HepG2 (cell line): ENCODE data around the gene WWC2. TPM values are rescaled to one million over a fixed set of nuclear protein-coding genes. Genes with fewer than 3 reads are reported as not detected.

ENCODE experiments used
- ATAC-seq: fragments of 200-7000 bp; cut with Tn5 transposase; 3 replicates; pipeline ENCODE4 v1.9.1; 2020; ENCODE audit warnings: mild to moderate bottlenecking, moderate library complexity
- BruUV-seq: library from RNA; stranded (reverse); fragments of 400-500 nt; replicated peaks from 2 replicates; lab custom pipeline; 2021; lab: Mats Ljungman, UMichigan
- CTCF ChIA-PET: fragments of 300-600 bp; formaldehyde crosslinking; extraction: SDS; loops from one replicate; lab custom pipeline; 2021; ENCODE audit warnings: low total read pairs, inconsistent platforms, low intra/inter-chr PET ratio; lab: Yijun Ruan, JAX
- POLR2A ChIA-PET: fragments of 350-600 bp; sonication (Branson Sonifier 250); formaldehyde crosslinking; loops from one replicate; lab custom pipeline; 2020; ENCODE audit warnings: antibody characterized with exemption, inconsistent platforms; lab: Yijun Ruan, JAX
- DNase-seq: peaks from one replicate; pipeline ENCODE4 v3.0.0-alpha.2; 2015; ENCODE audit warnings: low spot score
- FAIRE-seq: peaks from 3 replicates; lab custom pipeline; 2011; peaks lifted over from hg19 to GRCh38; lab: Jason Lieb, UNC
- H2AFZ ChIP-seq: one replicate; pipeline ENCODE4 v1.6.1; 2011; ENCODE audit warnings: low read length, inconsistent platforms
- H3K27ac ChIP-seq: fragments of 300-600 bp; 3 replicates; pipeline ENCODE4 v1.8.0; 2011; ENCODE audit warnings: mixed run types, mild to moderate bottlenecking, mixed read lengths, low read length, inconsistent platforms; ENCODE audit not compliant: insufficient read depth; ENCODE audit errors: extremely low read length
- H3K27me3 ChIP-seq, 2 experiments: fragments of 200-600 bp in 1 of 2; 2 replicates in 1 of 2; 3 replicates in 1 of 2; pipeline versions ENCODE4 v1.6.0 to v1.8.0; 2011; ENCODE audit warnings: low read length in 2 of 2, mild to moderate bottlenecking in 2 of 2, moderate library complexity in 2 of 2, inconsistent platforms in 1 of 2; ENCODE audit not compliant: insufficient read depth in 2 of 2, control insufficient read depth in 1 of 2
- H3K36me3 ChIP-seq, 2 experiments: fragments of 200-600 bp in 1 of 2; replicated peaks in 1 of 2; 2 replicates in 1 of 2; 3 replicates in 1 of 2; pipeline versions ENCODE4 v1.5.1 to v1.8.0; 2011; ENCODE audit warnings: low read length in 2 of 2, inconsistent platforms in 1 of 2; ENCODE audit not compliant: insufficient read depth in 2 of 2, control insufficient read depth in 1 of 2
- H3K4me1 ChIP-seq: 2 replicates; pipeline ENCODE4 v1.5.1; 2012; ENCODE audit warnings: low read length, inconsistent platforms; ENCODE audit not compliant: insufficient read depth
- H3K4me2 ChIP-seq: 2 replicates; pipeline ENCODE4 v1.6.0; 2011; ENCODE audit warnings: low read depth, low read length, inconsistent platforms
- H3K4me3 ChIP-seq, 3 experiments: fragments of 200-600 bp in 1 of 3; sonication (generic), shearing (Covaris generic) in 1 of 3; replicated peaks in 1 of 3; 2 replicates each; pipeline ENCODE4 v1.5.1; 2011 to 2016; ENCODE audit warnings: low read length in 3 of 3, inconsistent platforms in 2 of 3, low read depth in 2 of 3, mild to moderate bottlenecking in 2 of 3, control low read depth in 1 of 3, mixed read lengths in 1 of 3; ENCODE audit not compliant: insufficient read depth in 1 of 3
- H3K79me2 ChIP-seq: one replicate; pipeline ENCODE4 v1.6.1; 2011; ENCODE audit warnings: low read length, inconsistent platforms; ENCODE audit not compliant: insufficient read depth
- H3K9ac ChIP-seq: 2 replicates; pipeline ENCODE4 v1.6.0; 2011; ENCODE audit warnings: mild to moderate bottlenecking, low read depth, low read length, inconsistent platforms; ENCODE audit not compliant: insufficient read depth
- H3K9me3 ChIP-seq: 2 replicates; pipeline ENCODE4 v1.5.1; 2012; ENCODE audit warnings: mild to moderate bottlenecking, low read length
- H4K20me1 ChIP-seq: 2 replicates; pipeline ENCODE4 v1.6.0; 2011; ENCODE audit warnings: inconsistent platforms, mild to moderate bottlenecking, low read length, moderate library complexity; ENCODE audit not compliant: insufficient read depth
- E2F5 ChIP-seq: sonication (generic); formaldehyde crosslinking; conservative IDR thresholded peaks from 2 replicates; pipeline ENCODE4 v1.4.0; 2020; ENCODE audit warnings: missing genetic modification reagents
- GTF2F1 ChIP-seq: fragments of 150-350 bp; IDR thresholded peaks from 2 replicates; pipeline ENCODE4 v1.6.1; 2014; ENCODE audit warnings: low read length
- MAX ChIP-seq: IDR thresholded peaks from 2 replicates; pipeline ENCODE4 v1.6.1; 2012; ENCODE audit warnings: inconsistent platforms
- NFATC3 ChIP-seq: sonication (generic); formaldehyde crosslinking; IDR thresholded peaks from 2 replicates; pipeline ENCODE4 v1.5.1; 2020; ENCODE audit warnings: mild to moderate bottlenecking, missing genetic modification reagents
- NFYC ChIP-seq: IDR thresholded peaks from 2 replicates; pipeline ENCODE4 v1.6.1; 2016; ENCODE audit warnings: missing genetic modification reagents, missing compliant biosample characterization
- PAX8 ChIP-seq: sonication (generic); formaldehyde crosslinking; IDR thresholded peaks from 2 replicates; pipeline ENCODE4 v1.8.0; 2022; ENCODE audit warnings: mild to moderate bottlenecking, missing genetic modification reagents, borderline replicate concordance
- PLRG1 ChIP-seq: fragments of 450-650 bp; conservative IDR thresholded peaks from 2 replicates; pipeline ENCODE4 v1.6.1; 2016
- PPARG ChIP-seq: conservative IDR thresholded peaks from 2 replicates; pipeline ENCODE4 v1.6.1; 2016; ENCODE audit warnings: missing biosample characterization, missing genetic modification reagents
- PRDM10 ChIP-seq: sonication (generic); formaldehyde crosslinking; IDR thresholded peaks from 2 replicates; pipeline ENCODE4 v1.4.0; 2020; ENCODE audit warnings: low read depth, missing genetic modification reagents
- ZBTB3 ChIP-seq: sonication (generic); formaldehyde crosslinking; IDR thresholded peaks from 2 replicates; pipeline ENCODE4 v1.4.0; 2020; ENCODE audit warnings: low read depth, mild to moderate bottlenecking, moderate library complexity, missing genetic modification reagents, borderline replicate concordance
- ZBTB46 ChIP-seq: sonication (generic); formaldehyde crosslinking; IDR thresholded peaks from 2 replicates; pipeline ENCODE4 v1.4.0; 2020; ENCODE audit warnings: mild to moderate bottlenecking, missing genetic modification reagents, borderline replicate concordance
- ZNF180 ChIP-seq: sonication (generic); formaldehyde crosslinking; IDR thresholded peaks from 2 replicates; pipeline ENCODE4 v1.4.0; 2020; ENCODE audit warnings: low read depth, missing genetic modification reagents, borderline replicate concordance
- ZNF326 ChIP-seq: sonication (generic); formaldehyde crosslinking; IDR thresholded peaks from 2 replicates; pipeline ENCODE4 v1.4.0; 2020; ENCODE audit warnings: missing genetic modification reagents, borderline replicate concordance
- WGBS: methylation state at CpG from one replicate; pipeline ENCODE4 v1.1.6; 2017; ENCODE audit warnings: low lambda C conversion rate; 5-methylcytosine and 5-hydroxymethylcytosine counted together
- in situ Hi-C: cut with HindIII; loops from 2 replicates; pipeline ENCODE4 v1.10.0; 2017; ENCODE audit warnings: low pct_unique_long_range_greater_than_20kb; ENCODE audit not compliant: extremely low pct_ligation_motif_present
- intact Hi-C: fragments of 100-400 bp; cut with micrococcal nuclease; formaldehyde crosslinking; loops from one replicate; pipeline ENCODE4 v1.10.0; 2022; ENCODE audit not compliant: unreplicated experiment
- polyA plus RNA-seq, 8 experiments: library from polyadenylated mRNA; depleted of rRNA in 3 of 8; stranded (reverse) in 7 of 8; unstranded in 1 of 8; fragments of >200 nt; fragmentation: Illumina TruSeq in 4 of 8; extraction: Trizol in 4 of 8; gene quantifications; 2 replicates each; pipeline versions ENCODE4 v1.2.1 to v1.2.3, GENCODE V29; 2011 to 2016; ENCODE audit warnings: low read depth in 4 of 8, missing spikeins in 1 of 8, mixed read lengths in 1 of 8; ENCODE audit not compliant: insufficient read depth in 1 of 8
- total RNA-seq, 5 experiments: library from RNA; depleted of rRNA; stranded (reverse); fragments of >200 nt; fragmentation: Illumina TruSeq; extraction: Trizol; gene quantifications; 2 replicates each; pipeline ENCODE4 v1.2.3, GENCODE V29; 2016; ENCODE audit warnings: low read depth in 1 of 5

The WWC2 gene
- total and polyA plus RNA-seq, 2 of the 13 experiments (the other 11 are each of a cell fraction or from before 2014, with no cell fraction given): 40.0 to 50.1 TPM

DNA sequence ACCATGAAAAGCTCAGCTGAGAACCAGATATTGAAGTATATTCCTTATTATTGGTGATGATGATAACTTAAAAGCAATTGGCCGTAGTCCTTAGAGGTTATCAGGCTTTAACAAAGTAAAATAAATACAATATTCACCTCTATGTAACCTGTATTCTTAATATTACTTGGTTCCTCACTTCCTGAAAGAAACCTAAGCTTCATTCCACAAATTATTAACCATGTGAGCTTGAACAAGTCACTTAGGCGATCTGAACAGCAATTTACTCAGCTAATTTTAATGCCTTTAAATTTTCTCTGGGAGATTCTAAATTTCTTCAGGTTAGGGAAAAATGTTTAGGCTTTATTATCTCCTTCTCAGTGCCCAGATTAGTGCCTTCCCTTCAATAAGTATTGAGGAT is 151.8 kb downstream of the WWC2 start:
- TF ChIP-seq PAX8 (no peak), PPARG (CRISPR knock-in tag) (no peak), ZBTB3 (CRISPR knock-in tag) (no peak), ZNF326 (CRISPR knock-in tag) (no peak), NFATC3 (CRISPR knock-in tag) (no peak), PRDM10 (no peak), MAX (no peak), NFYC (CRISPR knock-in tag) (no peak), E2F5 (CRISPR knock-in tag) (no peak), ZNF180 (CRISPR knock-in tag) (no peak), GTF2F1 (no peak), ZBTB46 (CRISPR knock-in tag) (no peak), PLRG1 (no peak)
- in situ Hi-C loops: no loop called here
- Histone ChIP-seq H4K20me1 (no peaks in the 10 kb centered on the region; the same call in 1 of the 2 replicates), H3K9ac (no peak overlapping the region), H3K36me3 (peaks cover 18 to 82% of the 10 kb centered on the region in 2 experiments), H3K4me2 (no peak overlapping the region), H3K4me1 (no peaks in the 10 kb centered on the region), H3K4me3 (no peak overlapping the region), H3K79me2 (no peaks in the 10 kb centered on the region), H3K27me3 (no peaks in the 10 kb centered on the region), H3K9me3 (no peaks in the 10 kb centered on the region), H3K27ac (no peak overlapping the region), H2AFZ (no peak overlapping the region)
- no peak for DNase-seq
- intact Hi-C loops: loop anchor here (1.0 kb wide), 1 partner anchor 178 kb away; no protein-coding TSS in a partner anchor
- ATAC-seq: no peak
- no TSS peak for BruUV-seq
- WGBS: 95% methylated on average over 2 of the region's 2 CpGs
- no peak for FAIRE-seq
- ChIA-PET CTCF (interaction anchor here (2.5 kb wide), 1 partner anchor 178 kb away, joined by 23 read pairs; no protein-coding TSS in a partner anchor), POLR2A (no interaction called here)
